ENCODE results near the gene PLEKHG7. TPM values are rescaled to one million over a fixed set of nuclear protein-coding genes. Genes with fewer than 3 reads are reported as not detected.

The PLEKHG7 gene
- total and polyA plus RNA-seq, 9 of the 15 experiments (the other 6 are each of a cell fraction or from before 2014, with no cell fraction given), result 0.03 TPM; not detected in 8

DNA sequence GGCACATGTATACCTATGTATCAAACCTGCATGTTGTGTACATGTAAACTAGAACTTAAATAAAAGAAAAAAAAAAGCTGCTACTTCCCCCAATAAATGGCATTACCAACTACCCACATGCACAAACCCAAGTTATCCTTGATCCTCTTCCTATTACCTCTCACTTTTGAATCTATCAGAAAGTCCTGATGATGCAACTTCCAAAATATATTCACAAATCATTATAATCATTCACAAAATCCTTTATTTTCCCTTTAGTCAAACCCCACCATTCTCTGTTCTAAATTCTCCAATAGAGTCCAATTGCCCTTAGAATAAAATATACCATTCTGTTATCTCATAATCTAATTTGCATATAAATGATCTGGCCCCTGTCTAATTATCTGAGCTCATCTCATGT lies 92.0 kb downstream of the PLEKHG7 start (continued):
- TF ChIP-seq SRF (CRISPR knock-in tag; IDR thresholded peaks at IDR 0.05) (no peak), CEBPG (CRISPR knock-in tag; IDR thresholded peaks at IDR 0.05) (no peak), CEBPG (tag; conservative IDR thresholded peaks at IDR 0.05 in 1 of 2, IDR thresholded peaks at IDR 0.05 in 1 of 2) (peak; percentile 20 to 54; a peak in 2 of 4 replicates), PRDM10 (IDR thresholded peaks at IDR 0.05; ENCODE audit: partially characterized antibody) (no peak), NBN (IDR thresholded peaks at IDR 0.05; ENCODE audit: low read depth) (no peak), LCOR (CRISPR knock-in tag; IDR thresholded peaks at IDR 0.05) (no peak), CAMTA2 (CRISPR knock-in tag; conservative IDR thresholded peaks at IDR 0.05) (no peak), CBX8 (IDR thresholded peaks at IDR 0.05; ENCODE audit: borderline replicate concordance, extremely low read depth, low read depth, low read length, poor library complexity, severe bottlenecking) (no peak)
- TF ChIP-seq, protein P1, sequence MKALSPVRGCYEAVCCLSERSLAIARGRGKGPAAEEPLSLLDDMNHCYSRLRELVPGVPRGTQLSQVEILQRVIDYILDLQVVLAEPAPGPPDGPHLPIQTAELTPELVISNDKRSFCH (CRISPR knock-in tag; IDR thresholded peaks at IDR 0.05), result no peak
- TF ChIP-seq, protein P1 (tag; IDR thresholded peaks at IDR 0.05), result no peak
